ENCODE measurements around the gene MAGEA11. TPM values are rescaled to one million over a fixed set of nuclear protein-coding genes. Genes with fewer than 3 reads are reported as not detected.

The MAGEA11 gene
- total and polyA plus RNA-seq, 9 of the 15 experiments (the other 6 are each of a cell fraction or from before 2014, with no cell fraction given): 0.04 to 0.18 TPM; not detected in 7

DNA sequence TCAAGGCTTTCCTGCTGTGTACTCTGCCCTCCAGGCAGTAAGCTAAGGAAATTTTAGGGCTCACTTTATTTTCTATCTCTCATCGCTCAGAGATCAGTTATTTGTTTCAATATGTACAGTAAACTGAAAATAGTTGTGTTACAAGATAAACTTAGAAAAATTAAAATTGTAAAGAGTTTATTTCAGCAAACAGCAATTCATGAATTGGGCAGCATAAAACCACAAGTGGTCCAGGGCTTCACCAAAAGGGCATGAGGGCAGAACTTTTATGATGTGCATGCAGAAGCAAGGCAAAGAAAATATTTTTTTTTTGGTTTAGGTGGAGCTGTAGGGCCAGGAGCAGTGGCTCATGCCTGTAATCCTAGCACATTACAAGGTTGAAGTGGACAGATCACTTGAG, 20.1 kb upstream of the MAGEA11 start (continued):
- TF ChIP-seq, protein P1, sequence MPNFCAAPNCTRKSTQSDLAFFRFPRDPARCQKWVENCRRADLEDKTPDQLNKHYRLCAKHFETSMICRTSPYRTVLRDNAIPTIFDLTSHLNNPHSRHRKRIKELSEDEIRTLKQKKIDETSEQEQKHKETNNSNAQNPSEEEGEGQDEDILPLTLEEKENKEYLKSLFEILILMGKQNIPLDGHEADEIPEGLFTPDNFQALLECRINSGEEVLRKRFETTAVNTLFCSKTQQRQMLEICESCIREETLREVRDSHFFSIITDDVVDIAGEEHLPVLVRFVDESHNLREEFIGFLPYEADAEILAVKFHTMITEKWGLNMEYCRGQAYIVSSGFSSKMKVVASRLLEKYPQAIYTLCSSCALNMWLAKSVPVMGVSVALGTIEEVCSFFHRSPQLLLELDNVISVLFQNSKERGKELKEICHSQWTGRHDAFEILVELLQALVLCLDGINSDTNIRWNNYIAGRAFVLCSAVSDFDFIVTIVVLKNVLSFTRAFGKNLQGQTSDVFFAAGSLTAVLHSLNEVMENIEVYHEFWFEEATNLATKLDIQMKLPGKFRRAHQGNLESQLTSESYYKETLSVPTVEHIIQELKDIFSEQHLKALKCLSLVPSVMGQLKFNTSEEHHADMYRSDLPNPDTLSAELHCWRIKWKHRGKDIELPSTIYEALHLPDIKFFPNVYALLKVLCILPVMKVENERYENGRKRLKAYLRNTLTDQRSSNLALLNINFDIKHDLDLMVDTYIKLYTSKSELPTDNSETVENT (CRISPR knock-in tag; IDR thresholded peaks at IDR 0.05): no peak
- TF ChIP-seq, protein P2, sequence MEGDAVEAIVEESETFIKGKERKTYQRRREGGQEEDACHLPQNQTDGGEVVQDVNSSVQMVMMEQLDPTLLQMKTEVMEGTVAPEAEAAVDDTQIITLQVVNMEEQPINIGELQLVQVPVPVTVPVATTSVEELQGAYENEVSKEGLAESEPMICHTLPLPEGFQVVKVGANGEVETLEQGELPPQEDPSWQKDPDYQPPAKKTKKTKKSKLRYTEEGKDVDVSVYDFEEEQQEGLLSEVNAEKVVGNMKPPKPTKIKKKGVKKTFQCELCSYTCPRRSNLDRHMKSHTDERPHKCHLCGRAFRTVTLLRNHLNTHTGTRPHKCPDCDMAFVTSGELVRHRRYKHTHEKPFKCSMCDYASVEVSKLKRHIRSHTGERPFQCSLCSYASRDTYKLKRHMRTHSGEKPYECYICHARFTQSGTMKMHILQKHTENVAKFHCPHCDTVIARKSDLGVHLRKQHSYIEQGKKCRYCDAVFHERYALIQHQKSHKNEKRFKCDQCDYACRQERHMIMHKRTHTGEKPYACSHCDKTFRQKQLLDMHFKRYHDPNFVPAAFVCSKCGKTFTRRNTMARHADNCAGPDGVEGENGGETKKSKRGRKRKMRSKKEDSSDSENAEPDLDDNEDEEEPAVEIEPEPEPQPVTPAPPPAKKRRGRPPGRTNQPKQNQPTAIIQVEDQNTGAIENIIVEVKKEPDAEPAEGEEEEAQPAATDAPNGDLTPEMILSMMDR (IDR thresholded peaks at IDR 0.05 in 2 of 3, conservative IDR thresholded peaks at IDR 0.05 in 1 of 3; ENCODE audit: insufficient read depth in 2 of 3, low read depth in 1 of 3, low read length in 3 of 3): no peak
- TF ChIP-seq, protein P3, sequence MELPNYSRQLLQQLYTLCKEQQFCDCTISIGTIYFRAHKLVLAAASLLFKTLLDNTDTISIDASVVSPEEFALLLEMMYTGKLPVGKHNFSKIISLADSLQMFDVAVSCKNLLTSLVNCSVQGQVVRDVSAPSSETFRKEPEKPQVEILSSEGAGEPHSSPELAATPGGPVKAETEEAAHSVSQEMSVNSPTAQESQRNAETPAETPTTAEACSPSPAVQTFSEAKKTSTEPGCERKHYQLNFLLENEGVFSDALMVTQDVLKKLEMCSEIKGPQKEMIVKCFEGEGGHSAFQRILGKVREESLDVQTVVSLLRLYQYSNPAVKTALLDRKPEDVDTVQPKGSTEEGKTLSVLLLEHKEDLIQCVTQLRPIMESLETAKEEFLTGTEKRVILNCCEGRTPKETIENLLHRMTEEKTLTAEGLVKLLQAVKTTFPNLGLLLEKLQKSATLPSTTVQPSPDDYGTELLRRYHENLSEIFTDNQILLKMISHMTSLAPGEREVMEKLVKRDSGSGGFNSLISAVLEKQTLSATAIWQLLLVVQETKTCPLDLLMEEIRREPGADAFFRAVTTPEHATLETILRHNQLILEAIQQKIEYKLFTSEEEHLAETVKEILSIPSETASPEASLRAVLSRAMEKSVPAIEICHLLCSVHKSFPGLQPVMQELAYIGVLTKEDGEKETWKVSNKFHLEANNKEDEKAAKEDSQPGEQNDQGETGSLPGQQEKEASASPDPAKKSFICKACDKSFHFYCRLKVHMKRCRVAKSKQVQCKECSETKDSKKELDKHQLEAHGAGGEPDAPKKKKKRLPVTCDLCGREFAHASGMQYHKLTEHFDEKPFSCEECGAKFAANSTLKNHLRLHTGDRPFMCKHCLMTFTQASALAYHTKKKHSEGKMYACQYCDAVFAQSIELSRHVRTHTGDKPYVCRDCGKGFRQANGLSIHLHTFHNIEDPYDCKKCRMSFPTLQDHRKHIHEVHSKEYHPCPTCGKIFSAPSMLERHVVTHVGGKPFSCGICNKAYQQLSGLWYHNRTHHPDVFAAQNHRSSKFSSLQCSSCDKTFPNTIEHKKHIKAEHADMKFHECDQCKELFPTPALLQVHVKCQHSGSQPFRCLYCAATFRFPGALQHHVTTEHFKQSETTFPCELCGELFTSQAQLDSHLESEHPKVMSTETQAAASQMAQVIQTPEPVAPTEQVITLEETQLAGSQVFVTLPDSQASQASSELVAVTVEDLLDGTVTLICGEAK (IDR thresholded peaks at IDR 0.05): no peak
- TF ChIP-seq, protein P3 (CRISPR knock-in tag; IDR thresholded peaks at IDR 0.05): no peak
- TF ChIP-seq POLR2AphosphoS5 (IDR thresholded peaks at IDR 0.05; ENCODE audit: control insufficient read depth, insufficient read depth, low read depth, low read length): no peak
- TF ChIP-seq SLC30A9 (CRISPR knock-in tag; IDR thresholded peaks at IDR 0.05): no peak
- TF ChIP-seq, protein P4, sequence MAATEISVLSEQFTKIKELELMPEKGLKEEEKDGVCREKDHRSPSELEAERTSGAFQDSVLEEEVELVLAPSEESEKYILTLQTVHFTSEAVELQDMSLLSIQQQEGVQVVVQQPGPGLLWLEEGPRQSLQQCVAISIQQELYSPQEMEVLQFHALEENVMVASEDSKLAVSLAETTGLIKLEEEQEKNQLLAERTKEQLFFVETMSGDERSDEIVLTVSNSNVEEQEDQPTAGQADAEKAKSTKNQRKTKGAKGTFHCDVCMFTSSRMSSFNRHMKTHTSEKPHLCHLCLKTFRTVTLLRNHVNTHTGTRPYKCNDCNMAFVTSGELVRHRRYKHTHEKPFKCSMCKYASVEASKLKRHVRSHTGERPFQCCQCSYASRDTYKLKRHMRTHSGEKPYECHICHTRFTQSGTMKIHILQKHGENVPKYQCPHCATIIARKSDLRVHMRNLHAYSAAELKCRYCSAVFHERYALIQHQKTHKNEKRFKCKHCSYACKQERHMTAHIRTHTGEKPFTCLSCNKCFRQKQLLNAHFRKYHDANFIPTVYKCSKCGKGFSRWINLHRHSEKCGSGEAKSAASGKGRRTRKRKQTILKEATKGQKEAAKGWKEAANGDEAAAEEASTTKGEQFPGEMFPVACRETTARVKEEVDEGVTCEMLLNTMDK (IDR thresholded peaks at IDR 0.05; ENCODE audit: borderline replicate concordance, insufficient read depth, low read depth, low read length, poor library complexity, severe bottlenecking): no peak
- TF ChIP-seq, protein P5, sequence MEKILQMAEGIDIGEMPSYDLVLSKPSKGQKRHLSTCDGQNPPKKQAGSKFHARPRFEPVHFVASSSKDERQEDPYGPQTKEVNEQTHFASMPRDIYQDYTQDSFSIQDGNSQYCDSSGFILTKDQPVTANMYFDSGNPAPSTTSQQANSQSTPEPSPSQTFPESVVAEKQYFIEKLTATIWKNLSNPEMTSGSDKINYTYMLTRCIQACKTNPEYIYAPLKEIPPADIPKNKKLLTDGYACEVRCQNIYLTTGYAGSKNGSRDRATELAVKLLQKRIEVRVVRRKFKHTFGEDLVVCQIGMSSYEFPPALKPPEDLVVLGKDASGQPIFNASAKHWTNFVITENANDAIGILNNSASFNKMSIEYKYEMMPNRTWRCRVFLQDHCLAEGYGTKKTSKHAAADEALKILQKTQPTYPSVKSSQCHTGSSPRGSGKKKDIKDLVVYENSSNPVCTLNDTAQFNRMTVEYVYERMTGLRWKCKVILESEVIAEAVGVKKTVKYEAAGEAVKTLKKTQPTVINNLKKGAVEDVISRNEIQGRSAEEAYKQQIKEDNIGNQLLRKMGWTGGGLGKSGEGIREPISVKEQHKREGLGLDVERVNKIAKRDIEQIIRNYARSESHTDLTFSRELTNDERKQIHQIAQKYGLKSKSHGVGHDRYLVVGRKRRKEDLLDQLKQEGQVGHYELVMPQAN (IDR thresholded peaks at IDR 0.05; ENCODE audit: borderline replicate concordance): no peak
- no peak for TF ChIP-seq ZNF316 (IDR thresholded peaks at IDR 0.05)

Data from K562 (cell line).